Thymus (tissue), 11 donors: ENCODE results near the gene PBOV1. TPM values are rescaled to one million over a fixed set of nuclear protein-coding genes. Genes with fewer than 3 reads are reported as not detected.

Source experiments
- DNase-seq, 9 donors: peaks; one replicate each; pipeline ENCODE4 v3.0.0-alpha.2; 2013; ENCODE audit warnings: low spot score in 9 of 9, low read depth in 6 of 9, missing footprints in 1 of 9
- H3K27ac ChIP-seq, 2 donors: one replicate each; pipeline ENCODE4 v1.5.1; 2013; ENCODE audit warnings: control low read depth in 1 of 2, low read depth in 1 of 2, low read length in 1 of 2, mild to moderate bottlenecking in 1 of 2, moderate library complexity in 1 of 2
- H3K27me3 ChIP-seq, 2 donors: one replicate each; pipeline ENCODE4 v1.5.1; 2013; ENCODE audit warnings: low read length in 1 of 2; ENCODE audit not compliant: control insufficient read depth in 2 of 2, insufficient read depth in 1 of 2
- H3K36me3 ChIP-seq, 2 donors: one replicate each; pipeline ENCODE4 v1.5.1; 2013; ENCODE audit warnings: low read length in 1 of 2, mild to moderate bottlenecking in 1 of 2, moderate library complexity in 1 of 2; ENCODE audit not compliant: control insufficient read depth in 2 of 2, insufficient read depth in 2 of 2
- H3K4me1 ChIP-seq, 2 donors: one replicate each; pipeline ENCODE4 v1.5.1; 2013; ENCODE audit warnings: low read length in 2 of 2; ENCODE audit not compliant: control insufficient read depth in 2 of 2, insufficient read depth in 2 of 2
- H3K4me3 ChIP-seq, 2 donors: one replicate each; pipeline ENCODE4 v1.5.1; 2013; ENCODE audit warnings: low read length in 2 of 2, control low read depth in 1 of 2, mild to moderate bottlenecking in 1 of 2
- H3K9me3 ChIP-seq, 2 donors: one replicate each; pipeline ENCODE4 v1.5.1; 2013; ENCODE audit warnings: low read length in 1 of 2, mild to moderate bottlenecking in 1 of 2; ENCODE audit not compliant: control insufficient read depth in 2 of 2, insufficient read depth in 1 of 2
- WGBS: extraction: QIAGEN DNeasy Blood & Tissue Kit; methylation state at CpG from one replicate; pipeline ENCODE4 v1.1.7; 2013; 5-methylcytosine and 5-hydroxymethylcytosine counted together
- polyA plus RNA-seq: library from polyadenylated mRNA; stranded (reverse); fragments of 200-250 nt; gene quantifications from one replicate; pipeline ENCODE4 v1.2.3, GENCODE V29; 2013
- total RNA-seq: library from RNA; stranded (reverse); fragments of 120-200 nt; gene quantifications from one replicate; pipeline ENCODE4 v1.2.4, GENCODE V29; 2013
- donor health status: healthy.

PBOV1 gene
- total and polyA plus RNA-seq, 2 donors = not detected

DNA sequence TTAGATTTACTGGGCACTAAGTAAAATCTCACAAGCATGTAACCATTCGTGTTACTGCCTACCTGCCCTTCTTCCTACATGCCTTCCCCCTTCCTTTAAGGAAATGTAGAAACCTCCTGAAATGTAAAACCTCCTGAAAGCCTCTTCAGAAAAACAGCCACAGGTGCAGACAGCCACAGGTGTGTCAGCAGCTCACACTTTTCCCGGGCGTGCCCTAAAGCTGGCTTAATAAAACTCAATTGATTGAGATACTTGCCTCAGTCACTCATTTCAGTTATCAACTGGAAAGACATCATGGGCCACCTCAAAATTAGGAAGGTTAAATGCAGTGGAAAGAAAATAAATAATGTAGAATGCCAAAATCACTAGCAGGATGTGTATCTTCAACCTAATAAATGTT lies 23.1 kb upstream of the PBOV1 start:
- no peak for DNase-seq
- Histone ChIP-seq H3K27me3 (no peaks in the 10 kb centered on the region), H3K27ac (no peak overlapping the region), H3K9me3 (no peaks in the 10 kb centered on the region), H3K36me3 (no peaks in the 10 kb centered on the region), H3K4me1 (no peaks in the 10 kb centered on the region), H3K4me3 (no peak overlapping the region)
- WGBS = 96% methylated on average over 3 of the region's 3 CpGs

DNA sequence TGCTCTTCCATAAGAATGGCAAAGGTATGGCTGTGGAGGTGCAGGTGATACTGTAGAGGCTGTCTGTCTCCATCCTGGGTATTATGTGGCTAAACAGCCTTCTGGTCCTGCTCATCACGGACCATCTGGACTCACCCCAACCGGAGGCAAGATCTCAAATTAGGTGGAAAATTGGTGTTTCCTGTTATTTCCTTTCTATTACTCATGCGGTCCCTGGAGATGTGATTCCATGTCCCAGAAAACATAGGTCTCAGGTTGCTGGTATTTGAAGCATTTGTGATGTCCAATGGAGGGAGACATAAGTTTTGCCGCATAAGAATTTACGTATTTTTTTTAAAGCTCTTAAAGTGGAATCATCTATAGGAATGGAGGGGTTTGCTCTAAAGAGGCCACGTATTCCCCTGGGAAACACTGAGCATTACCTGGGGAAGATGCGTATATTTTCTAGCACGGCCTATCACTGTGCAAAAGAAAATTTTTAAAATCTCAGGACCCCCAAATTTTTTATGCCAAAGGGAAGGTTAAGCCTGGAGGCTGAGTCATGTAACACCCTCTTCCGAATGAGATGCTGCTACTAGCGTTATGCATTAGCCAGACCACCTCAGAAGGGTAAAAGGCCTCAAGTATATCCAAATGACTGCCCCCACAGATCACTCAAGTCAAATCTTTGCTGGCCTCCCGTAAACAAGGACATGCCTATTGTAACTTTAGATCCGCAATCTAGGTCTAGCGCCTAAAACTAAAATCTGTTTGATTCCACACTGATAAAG lies 22.4 kb upstream of the PBOV1 start:
- DNase-seq = no peak
- Histone ChIP-seq H3K36me3 (no peaks in the 10 kb centered on the region), H3K27ac (no peak overlapping the region), H3K4me1 (no peaks in the 10 kb centered on the region), H3K4me3 (no peak overlapping the region), H3K9me3 (no peaks in the 10 kb centered on the region), H3K27me3 (no peaks in the 10 kb centered on the region)
- 94% methylated on average over 13 of the region's 13 CpGs for WGBS

DNA sequence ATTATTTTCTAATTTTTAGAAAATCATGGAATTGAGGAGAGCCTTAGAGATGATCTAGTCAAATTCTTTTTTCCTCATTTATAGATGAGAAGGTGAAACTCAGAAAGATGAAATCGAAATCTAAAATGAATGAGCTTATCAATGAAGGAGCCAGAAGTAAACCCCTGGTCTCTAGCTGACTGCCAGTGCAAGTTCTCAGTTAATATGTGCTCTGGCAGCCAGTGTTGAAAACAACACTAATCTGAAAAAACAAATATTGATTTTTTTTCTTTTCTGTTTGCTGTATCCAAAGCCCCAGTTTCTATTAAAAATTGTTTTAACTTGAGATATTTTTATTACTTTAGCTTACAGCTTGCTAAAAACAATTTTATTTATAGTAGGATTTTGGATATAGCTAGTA lies 21.5 kb upstream of the PBOV1 start:
- Histone ChIP-seq H3K9me3 (no peaks in the 10 kb centered on the region), H3K27ac (no peak overlapping the region), H3K27me3 (no peaks in the 10 kb centered on the region), H3K4me3 (no peak overlapping the region), H3K4me1 (no peaks in the 10 kb centered on the region), H3K36me3 (no peaks in the 10 kb centered on the region)
- no peak for DNase-seq
- 93% methylated on average over 1 of the region's 1 CpG for WGBS

DNA sequence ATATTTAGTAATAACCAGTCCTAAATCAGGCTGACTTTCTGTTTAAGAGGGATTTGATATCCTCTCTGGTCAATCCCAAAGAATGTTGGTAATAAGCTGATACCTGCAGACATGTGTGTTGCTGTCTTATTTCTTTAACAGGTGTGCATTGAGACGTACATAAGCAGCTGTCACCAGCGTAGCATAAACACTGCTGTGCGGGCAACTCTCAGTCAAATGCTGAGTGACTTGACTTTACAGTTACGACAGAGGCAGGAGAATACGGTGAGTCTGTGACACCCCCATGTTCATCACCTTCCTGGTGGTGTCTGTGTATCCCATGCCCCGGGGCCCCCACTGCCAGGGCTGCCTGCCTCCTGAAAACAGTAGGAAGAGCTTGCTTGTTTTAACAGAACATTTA lies 20.1 kb upstream of the PBOV1 start:
- Histone ChIP-seq H3K4me1 (no peaks in the 10 kb centered on the region), H3K4me3 (no peak overlapping the region), H3K36me3 (no peaks in the 10 kb centered on the region), H3K9me3 (no peaks in the 10 kb centered on the region), H3K27me3 (no peaks in the 10 kb centered on the region), H3K27ac (no peak overlapping the region)
- WGBS = 95% methylated on average over 6 of the region's 6 CpGs
- DNase-seq = no peak

GRCh38 chr6:138237463-138237862 lies 19.2 kb upstream of the PBOV1 start:
- Histone ChIP-seq H3K27ac (no peak overlapping the region), H3K9me3 (no peaks in the 10 kb centered on the region), H3K36me3 (no peaks in the 10 kb centered on the region), H3K27me3 (no peaks in the 10 kb centered on the region), H3K4me3 (no peak overlapping the region), H3K4me1 (no peaks in the 10 kb centered on the region)
- DNase-seq = no peak
- WGBS = 93% methylated on average over 2 of the region's 2 CpGs

- Histone ChIP-seq H3K27ac (no peak overlapping the region), H3K4me1 (no peaks in the 10 kb centered on the region), H3K9me3 (no peaks in the 10 kb centered on the region), H3K4me3 (no peak overlapping the region), H3K36me3 (no peaks in the 10 kb centered on the region), H3K27me3 (no peaks in the 10 kb centered on the region)
- 99% methylated on average over 1 of the region's 1 CpG for WGBS
- DNase-seq = no peak
These were observed 17.4 kb upstream of the PBOV1 start for GRCh38 chr6:138235693-138236092.

DNA sequence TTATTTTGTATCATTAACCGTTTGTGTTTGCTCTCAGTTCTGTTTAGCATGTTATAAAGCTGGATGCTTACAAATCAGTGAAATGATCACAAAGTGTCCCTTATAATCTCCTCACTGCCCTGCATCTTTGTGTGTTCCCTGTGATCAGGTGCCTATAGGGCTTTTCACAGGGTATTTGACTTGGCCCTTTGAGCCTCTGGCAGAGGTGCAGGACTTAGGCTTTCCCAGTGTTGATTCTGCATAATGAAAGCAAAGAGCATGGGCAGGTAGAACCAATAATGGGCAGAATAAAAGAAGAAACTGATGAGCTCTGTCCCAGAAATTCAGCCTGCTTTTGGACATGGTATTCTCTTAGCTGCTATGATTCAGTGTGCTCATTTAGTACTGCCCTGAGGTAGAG lies 16.9 kb upstream of the PBOV1 start:
- H3K27ac ChIP-seq = no peak overlapping the region
- H3K4me3 ChIP-seq = no peak overlapping the region

DNA sequence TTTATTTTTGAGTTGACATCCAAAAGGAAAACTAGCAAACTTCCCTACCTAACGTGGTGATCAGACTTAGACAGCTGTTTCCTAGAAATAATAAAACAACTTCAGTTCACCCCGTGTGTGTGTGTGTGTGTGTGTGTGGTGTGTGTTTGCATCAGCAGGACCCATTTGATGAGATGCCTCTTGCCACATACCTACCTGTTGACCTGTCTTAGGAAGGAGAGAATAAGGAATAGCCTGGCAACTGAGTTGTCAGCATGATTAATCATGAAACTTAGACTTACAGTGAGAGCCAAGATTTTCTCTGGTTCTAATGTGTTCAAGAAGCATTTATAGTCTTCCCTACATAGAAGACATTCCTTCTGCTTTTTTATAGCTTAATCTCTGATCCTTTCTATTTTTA lies 16.1 kb upstream of the PBOV1 start:
- no peaks in the 10 kb centered on the region for H3K27me3 ChIP-seq
- no peaks in the 10 kb centered on the region for H3K36me3 ChIP-seq
- no peak overlapping the region for H3K4me3 ChIP-seq
- no peaks in the 10 kb centered on the region for H3K9me3 ChIP-seq
- 71% methylated on average over 2 of the region's 2 CpGs for WGBS
- no peaks in the 10 kb centered on the region for H3K4me1 ChIP-seq
- DNase-seq = no peak
- no peak overlapping the region for H3K27ac ChIP-seq

More for the DNA sequence above, 16.9 kb upstream of the PBOV1 start:
- Histone ChIP-seq H3K4me1 (no peaks in the 10 kb centered on the region), H3K9me3 (no peaks in the 10 kb centered on the region), H3K27me3 (no peaks in the 10 kb centered on the region), H3K36me3 (no peaks in the 10 kb centered on the region)
- 94% methylated on average over 1 of the region's 1 CpG for WGBS
- no peak for DNase-seq

GRCh38 chr6:138231381-138231886 lies 13.1 kb upstream of the PBOV1 start:
- H3K4me3 ChIP-seq = no peak overlapping the region
- H3K9me3 ChIP-seq = no peaks in the 10 kb centered on the region
- H3K27ac ChIP-seq = no peak overlapping the region
- no peaks in the 10 kb centered on the region for H3K36me3 ChIP-seq
- H3K27me3 ChIP-seq = peaks cover 0 to 2% of the 10 kb centered on the region in 2 donors
- WGBS = 89% methylated on average over 4 of the region's 4 CpGs
- no peaks in the 10 kb centered on the region for H3K4me1 ChIP-seq
- no peak for DNase-seq
